Colonic mucosa (tissue), 4 donors: ENCODE data around the gene UBL7. TPM values are rescaled to one million over a fixed set of nuclear protein-coding genes. Genes with fewer than 3 reads are reported as not detected.

Experiments used
- DNase-seq: peaks from one replicate; pipeline ENCODE4 v3.0.0-alpha.2; 2020
- H3K27ac ChIP-seq: fragments of 200-600 bp; one replicate; pipeline ENCODE4 v1.8.0; 2021
- H3K27me3 ChIP-seq: fragments of 200-600 bp; one replicate; pipeline ENCODE4 v1.8.0; 2021
- H3K36me3 ChIP-seq: fragments of 200-600 bp; one replicate; pipeline ENCODE4 v1.8.0; 2021
- H3K4me1 ChIP-seq: fragments of 200-600 bp; one replicate; pipeline ENCODE4 v1.8.0; 2021; ENCODE audit warnings: mild to moderate bottlenecking
- H3K4me3 ChIP-seq: fragments of 200-600 bp; one replicate; pipeline ENCODE4 v1.8.0; 2021
- H3K9ac ChIP-seq, 2 donors: one replicate each; pipeline ENCODE4 v1.7.0; 2013; ENCODE audit warnings: control low read depth in 2 of 2, low read depth in 2 of 2, low read length in 2 of 2
- H3K9me3 ChIP-seq: fragments of 200-600 bp; one replicate; pipeline ENCODE4 v1.8.0; 2021
- CTCF ChIP-seq: fragments of 200-600 bp; IDR thresholded peaks from one replicate; pipeline ENCODE4 v1.8.0; 2022; ENCODE audit warnings: antibody characterized with exemption, mild to moderate bottlenecking
- intact Hi-C: fragments of 100-400 bp; cut with DNase I; formaldehyde crosslinking; loops from one replicate; pipeline ENCODE4 v1.14.1; 2022
- total RNA-seq, 2 donors: library from RNA; stranded (reverse); fragmentation: NEBNext Ultra II Directional in 1 of 2; extraction: Animal tissue kit (Norgen Biotek cat#: 25700) in 1 of 2; gene quantifications; one replicate each; pipeline ENCODE4 v1.2.1, GENCODE V29; 2021
- donor health status: healthy.
- donor health status: DM: no; HTN: no; CAD: no.
- donor health status: DM: no; HTN: no; CAD: no.

The UBL7 gene
- total RNA-seq, 2 donors from 2014 or later = 32.2 to 43.8 TPM

GRCh38 chr15:74502301-74502700 is 41.3 kb upstream of the UBL7 start:
- Histone ChIP-seq H3K27me3 (no peaks in the 10 kb centered on the region), H3K9ac (no peak overlapping the region), H3K4me3 (no peak overlapping the region), H3K4me1 (no peaks in the 10 kb centered on the region), H3K9me3 (no peaks in the 10 kb centered on the region), H3K36me3 (no peaks in the 10 kb centered on the region), H3K27ac (no peak overlapping the region)
- intact Hi-C loops = no loop called here
- no peak for DNase-seq
- no peak for TF ChIP-seq CTCF

GRCh38 chr15:74500401-74500800 is 39.4 kb upstream of the UBL7 start:
- Histone ChIP-seq H3K27me3 (no peaks in the 10 kb centered on the region), H3K4me3 (no peak overlapping the region), H3K36me3 (no peaks in the 10 kb centered on the region), H3K27ac (no peak overlapping the region), H3K9me3 (no peaks in the 10 kb centered on the region), H3K9ac (no peak overlapping the region), H3K4me1 (no peaks in the 10 kb centered on the region)
- intact Hi-C loops = no loop called here
- no peak for DNase-seq
- no peak for TF ChIP-seq CTCF

- TF ChIP-seq CTCF = no peak
- Histone ChIP-seq H3K36me3 (no peaks in the 10 kb centered on the region), H3K27ac (no peak overlapping the region), H3K4me1 (no peaks in the 10 kb centered on the region), H3K9ac (no peak overlapping the region), H3K27me3 (no peaks in the 10 kb centered on the region), H3K9me3 (no peaks in the 10 kb centered on the region), H3K4me3 (no peak overlapping the region)
- no peak for DNase-seq
- intact Hi-C loops = no loop called here
Observed at GRCh38 chr15:74499366-74499765, 38.4 kb upstream of the UBL7 start.

GRCh38 chr15:74497584-74497983 is 36.6 kb upstream of the UBL7 start:
- no peaks in the 10 kb centered on the region for H3K36me3 ChIP-seq
- DNase-seq = peak; percentile 21
- intact Hi-C loops = no loop called here
- H3K27ac ChIP-seq = no peak overlapping the region
- TF ChIP-seq CTCF = no peak
- H3K9me3 ChIP-seq = no peaks in the 10 kb centered on the region
- no peak overlapping the region for H3K4me3 ChIP-seq
- H3K9ac ChIP-seq = no peak overlapping the region
- no peaks in the 10 kb centered on the region for H3K4me1 ChIP-seq
- no peaks in the 10 kb centered on the region for H3K27me3 ChIP-seq

- no peak for TF ChIP-seq CTCF
- Histone ChIP-seq H3K27ac (no peak overlapping the region), H3K4me3 (no peak overlapping the region), H3K4me1 (no peaks in the 10 kb centered on the region), H3K9me3 (no peaks in the 10 kb centered on the region), H3K9ac (no peak overlapping the region), H3K36me3 (no peaks in the 10 kb centered on the region), H3K27me3 (no peaks in the 10 kb centered on the region)
- no peak for DNase-seq
- intact Hi-C loops = no loop called here
Observed at GRCh38 chr15:74496648-74497047, 35.7 kb upstream of the UBL7 start.

GRCh38 chr15:74490339-74490689 is 29.4 kb upstream of the UBL7 start:
- no peak overlapping the region for H3K9ac ChIP-seq
- no peak overlapping the region for H3K4me3 ChIP-seq
- no peak overlapping the region for H3K27ac ChIP-seq
- intact Hi-C loops = loop anchor here (5.0 kb wide), 1 partner anchor 113 kb away; no protein-coding TSS in a partner anchor
- no peaks in the 10 kb centered on the region for H3K36me3 ChIP-seq
- no peaks in the 10 kb centered on the region for H3K4me1 ChIP-seq
- no peaks in the 10 kb centered on the region for H3K9me3 ChIP-seq
- H3K27me3 ChIP-seq = no peaks in the 10 kb centered on the region
- TF ChIP-seq CTCF = no peak
- no peak for DNase-seq
